ENCODE results near the gene PEAK3.

- no peak for TF ChIP-seq CTCF (conservative IDR thresholded peaks at IDR 0.05 in 1 of 2, IDR thresholded peaks at IDR 0.05 in 1 of 2; ENCODE audit: low read depth in 1 of 2, low read length in 2 of 2)
- TF ChIP-seq EZH2 (IDR thresholded peaks at IDR 0.05; ENCODE audit: low read length, missing control alignments), result no peak
Measured at GRCh38 chr19:2329149-2329478, 47.1 kb upstream of the PEAK3 start.
